Nephron (organoid): ENCODE measurements around the gene SYTL1.
A peak's percentile ranks its signal among the peaks of the same experiment; 100 is the strongest.

Experiments
- H3K27ac Mint-ChIP-seq, 3 experiments: 2 replicates each; pipeline ENCODE4 v1.8.0; 2020; ENCODE audit warnings: mixed read lengths in 3 of 3, mild to moderate bottlenecking in 2 of 3, moderate library complexity in 1 of 3
- H3K27me3 Mint-ChIP-seq: 2 replicates; pipeline ENCODE4 v1.8.0; 2021; ENCODE audit warnings: low read depth, mild to moderate bottlenecking, moderate library complexity, mixed read lengths
- H3K36me3 Mint-ChIP-seq: 2 replicates; pipeline ENCODE4 v1.8.0; 2020; ENCODE audit warnings: low read depth, mixed read lengths
- H3K4me1 Mint-ChIP-seq: 2 replicates; pipeline ENCODE4 v1.8.0; 2020; ENCODE audit warnings: mixed read lengths
- H3K4me3 Mint-ChIP-seq, 3 experiments: 2 replicates each; pipeline ENCODE4 v1.8.0; 2020; ENCODE audit warnings: mild to moderate bottlenecking in 3 of 3, mixed read lengths in 3 of 3, moderate library complexity in 2 of 3
- H3K9me3 Mint-ChIP-seq: 2 replicates; pipeline ENCODE4 v1.8.0; 2020; ENCODE audit warnings: mixed read lengths
- TF ChIP-seq, protein P1 (sequence below), 3 experiments: fragments of 200-600 bp; sonication (generic); IDR thresholded peaks; one replicate each; pipeline ENCODE4 v1.5.0; 2021; ENCODE audit warnings: antibody characterized with exemption in 3 of 3; ENCODE audit not compliant: unreplicated experiment in 3 of 3

SYTL1 gene

DNA sequence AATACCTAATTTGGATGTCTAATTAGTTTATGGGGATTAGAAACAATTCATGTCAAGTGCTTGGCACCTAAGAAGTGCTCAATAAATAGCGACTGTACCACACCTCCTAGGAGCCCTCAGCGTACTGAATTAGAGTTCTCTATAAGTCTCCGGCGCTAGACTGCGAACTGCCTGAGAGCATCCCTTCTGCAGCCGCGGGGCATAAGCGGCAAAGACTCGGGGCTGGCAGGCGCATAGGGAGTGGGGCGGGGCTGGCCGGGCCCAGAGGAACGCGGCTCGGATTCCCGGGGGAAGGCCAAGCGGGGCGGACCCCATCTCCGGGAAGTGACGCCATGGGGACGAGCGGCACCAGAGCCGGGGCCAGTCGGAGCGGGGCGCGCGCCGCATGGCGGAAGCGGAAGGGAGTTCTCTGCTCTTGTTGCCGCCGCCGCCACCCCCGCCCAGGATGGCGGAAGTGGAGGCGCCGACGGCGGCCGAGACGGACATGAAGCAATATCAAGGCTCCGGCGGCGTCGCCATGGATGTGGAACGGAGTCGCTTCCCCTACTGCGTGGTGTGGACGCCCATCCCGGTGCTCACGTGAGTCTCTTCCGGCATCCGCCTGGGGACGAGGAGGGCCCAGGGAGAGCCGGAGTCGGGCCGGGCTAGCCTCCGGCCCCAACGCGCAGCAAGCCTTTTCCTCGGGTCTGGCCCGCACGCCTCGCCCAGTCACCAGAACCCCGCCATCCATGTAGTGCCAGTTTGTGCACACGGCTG lies 19.8 kb upstream of the SYTL1 start, which contains the start of gene TMEM222:
TMEM222 (plus strand) TSS at position 351 of the 756 bp plus-strand sequence; CDS start at position 386, 35 bp downstream.
- H3K4me3 Mint-ChIP-seq, result peak within 1 kb of the TSS; percentile 96 to 99 (median 97)
- peaks cover 16% of the 10 kb centered on the region for H3K36me3 Mint-ChIP-seq
- peaks cover 47% of the 10 kb centered on the region for H3K4me1 Mint-ChIP-seq
- H3K9me3 Mint-ChIP-seq, result no peaks in the 10 kb centered on the region
- TF ChIP-seq, protein P1, sequence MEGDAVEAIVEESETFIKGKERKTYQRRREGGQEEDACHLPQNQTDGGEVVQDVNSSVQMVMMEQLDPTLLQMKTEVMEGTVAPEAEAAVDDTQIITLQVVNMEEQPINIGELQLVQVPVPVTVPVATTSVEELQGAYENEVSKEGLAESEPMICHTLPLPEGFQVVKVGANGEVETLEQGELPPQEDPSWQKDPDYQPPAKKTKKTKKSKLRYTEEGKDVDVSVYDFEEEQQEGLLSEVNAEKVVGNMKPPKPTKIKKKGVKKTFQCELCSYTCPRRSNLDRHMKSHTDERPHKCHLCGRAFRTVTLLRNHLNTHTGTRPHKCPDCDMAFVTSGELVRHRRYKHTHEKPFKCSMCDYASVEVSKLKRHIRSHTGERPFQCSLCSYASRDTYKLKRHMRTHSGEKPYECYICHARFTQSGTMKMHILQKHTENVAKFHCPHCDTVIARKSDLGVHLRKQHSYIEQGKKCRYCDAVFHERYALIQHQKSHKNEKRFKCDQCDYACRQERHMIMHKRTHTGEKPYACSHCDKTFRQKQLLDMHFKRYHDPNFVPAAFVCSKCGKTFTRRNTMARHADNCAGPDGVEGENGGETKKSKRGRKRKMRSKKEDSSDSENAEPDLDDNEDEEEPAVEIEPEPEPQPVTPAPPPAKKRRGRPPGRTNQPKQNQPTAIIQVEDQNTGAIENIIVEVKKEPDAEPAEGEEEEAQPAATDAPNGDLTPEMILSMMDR (IDR thresholded peaks at IDR 0.05; ENCODE audit: unreplicated experiment in 3 of 3), result peak in 2 of 3 experiments; percentile 11 to 22
- no peaks in the 10 kb centered on the region for H3K27me3 Mint-ChIP-seq
- H3K27ac Mint-ChIP-seq, result peak within 1 kb of the TSS; percentile 93 to 95 (median 95)

DNA sequence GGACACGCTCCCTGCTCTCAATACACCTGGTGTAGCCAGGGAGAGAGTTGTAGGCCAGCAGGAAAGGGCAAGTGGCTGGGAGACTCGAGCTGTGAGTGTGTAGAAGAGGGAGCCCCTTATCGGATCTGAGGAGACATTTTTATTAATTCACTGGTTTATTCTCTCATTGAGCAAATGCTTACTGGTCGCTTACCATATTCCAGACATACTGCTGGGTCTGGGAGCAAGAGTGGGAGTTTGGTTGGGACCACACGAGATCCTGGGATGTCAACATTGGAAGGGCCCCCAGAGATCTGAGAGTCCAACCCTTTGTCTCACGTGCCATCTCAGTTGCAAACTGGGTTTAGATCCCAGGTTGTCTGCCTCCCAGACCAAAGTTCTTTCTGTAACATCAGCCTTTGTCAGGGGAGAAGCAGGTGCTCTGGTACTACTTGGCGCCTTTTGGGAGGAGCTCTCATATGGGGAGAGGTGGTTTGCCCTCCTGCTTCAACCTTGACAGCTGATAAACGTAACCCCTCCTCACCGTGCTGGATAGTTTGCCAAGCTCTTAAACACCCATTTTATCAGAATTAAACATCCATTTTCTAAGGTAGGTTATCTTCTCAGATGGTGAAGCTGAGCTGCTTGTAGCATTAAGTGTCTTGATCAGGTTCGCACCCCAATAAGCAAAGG lies 19.1 kb upstream of the SYTL1 start:
- Mint-ChIP-seq H3K4me3 (peak overlapping the region; percentile 96 to 99 (median 97)), H3K27me3 (no peaks in the 10 kb centered on the region), H3K27ac (peak overlapping the region; percentile 93 to 95 (median 95)), H3K36me3 (peaks cover 18% of the 10 kb centered on the region), H3K9me3 (no peaks in the 10 kb centered on the region), H3K4me1 (peaks cover 46% of the 10 kb centered on the region)
- TF ChIP-seq, protein P1 (IDR thresholded peaks at IDR 0.05; ENCODE audit: unreplicated experiment in 3 of 3), result no peak

DNA sequence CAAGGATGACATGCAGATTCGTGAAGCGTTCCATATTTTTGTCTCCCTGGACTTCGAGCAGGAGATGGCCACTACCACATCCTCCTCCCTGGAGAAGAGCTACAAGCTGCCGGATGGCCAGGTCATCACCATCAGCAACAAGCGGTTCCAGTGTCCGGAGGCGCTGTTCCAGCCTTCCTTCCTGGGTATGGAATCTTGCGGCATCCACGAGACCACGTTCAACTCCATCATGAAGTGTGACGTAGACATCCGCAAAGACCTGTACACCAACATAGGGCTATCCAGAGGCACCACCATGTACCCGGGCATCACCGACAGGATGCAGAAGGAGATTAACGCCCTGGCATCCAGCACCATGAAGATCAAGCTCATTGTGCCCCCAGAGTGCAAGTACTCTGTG lies 16.5 kb upstream of the SYTL1 start:
- peaks cover 39% of the 10 kb centered on the region for H3K4me1 Mint-ChIP-seq
- peaks cover 33% of the 10 kb centered on the region for H3K36me3 Mint-ChIP-seq
- no peaks in the 10 kb centered on the region for H3K27me3 Mint-ChIP-seq
- no peak overlapping the region for H3K27ac Mint-ChIP-seq
- peak overlapping the region in 1 of 3 experiments; percentile 43 for H3K4me3 Mint-ChIP-seq
- H3K9me3 Mint-ChIP-seq, result no peaks in the 10 kb centered on the region
- TF ChIP-seq, protein P1 (IDR thresholded peaks at IDR 0.05; ENCODE audit: unreplicated experiment in 3 of 3), result no peak

DNA sequence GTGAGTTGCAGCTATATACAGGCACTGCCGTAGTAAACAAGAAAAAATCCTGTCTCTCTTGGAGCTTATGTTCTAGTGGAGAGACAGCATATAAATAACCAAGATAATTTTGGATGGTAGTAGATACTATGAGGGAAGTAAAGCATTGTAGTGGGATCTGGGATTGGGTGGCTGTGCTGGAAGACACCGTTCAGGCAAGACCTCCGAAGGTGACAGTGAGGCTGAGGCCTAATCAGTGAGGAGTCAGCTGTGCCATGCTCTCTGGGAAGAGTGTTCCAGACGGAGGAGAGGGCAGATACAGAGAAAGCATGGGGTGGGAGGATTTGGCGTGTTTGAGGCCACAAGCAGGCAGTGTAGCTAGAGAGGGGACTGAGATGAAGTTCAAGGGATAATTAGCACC lies 13.9 kb upstream of the SYTL1 start:
- Mint-ChIP-seq H3K9me3 (no peaks in the 10 kb centered on the region), H3K4me1 (peaks cover 31% of the 10 kb centered on the region), H3K4me3 (no peak overlapping the region), H3K27me3 (no peaks in the 10 kb centered on the region), H3K27ac (no peak overlapping the region), H3K36me3 (peaks cover 46% of the 10 kb centered on the region)
- TF ChIP-seq, protein P1 (IDR thresholded peaks at IDR 0.05; ENCODE audit: unreplicated experiment in 3 of 3), result no peak

DNA sequence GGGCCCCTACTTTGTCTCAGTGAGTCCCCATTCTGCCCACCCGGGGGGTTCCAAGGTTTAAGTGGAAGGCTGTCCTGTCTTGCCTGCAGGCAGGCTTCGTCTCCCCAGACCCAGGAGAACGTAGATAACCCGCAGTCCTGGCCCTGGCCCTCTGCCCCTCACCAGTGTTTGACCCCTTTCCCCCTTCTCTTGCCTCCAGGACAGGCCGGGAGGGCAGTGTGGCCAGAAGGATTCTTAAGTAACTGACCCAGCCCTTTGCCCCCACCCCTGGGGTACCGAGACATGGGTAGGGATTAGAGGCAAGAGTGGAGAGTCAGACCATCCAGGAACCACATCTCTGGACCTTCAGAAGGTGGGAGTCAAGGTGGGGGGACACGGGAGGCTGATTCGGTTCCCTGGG lies 11.0 kb upstream of the SYTL1 start:
- Mint-ChIP-seq H3K36me3 (peaks cover 49% of the 10 kb centered on the region), H3K4me3 (no peak overlapping the region), H3K27ac (no peak overlapping the region), H3K9me3 (no peaks in the 10 kb centered on the region), H3K27me3 (no peaks in the 10 kb centered on the region), H3K4me1 (peaks cover 17% of the 10 kb centered on the region)
- TF ChIP-seq, protein P1 (IDR thresholded peaks at IDR 0.05; ENCODE audit: unreplicated experiment in 3 of 3), result no peak
